ENCODE data around the gene SAMD1.

GRCh38 chr19:14086098-14086497, 4.5 kb downstream of the SAMD1 start:
- TF ChIP-seq EZH2phosphoT487 (IDR thresholded peaks at IDR 0.05; ENCODE audit: unreplicated experiment) (no peak), ETS1 (IDR thresholded peaks at IDR 0.05) (no peak), CTCF (conservative IDR thresholded peaks at IDR 0.05; ENCODE audit: low read depth in 2 of 2) (no peak), CREB1 (CRISPR knock-in tag; IDR thresholded peaks at IDR 0.05; ENCODE audit: low read depth) (no peak), POLR2AphosphoS5 (IDR thresholded peaks at IDR 0.05; ENCODE audit: low read depth) (no peak), EZH2 (IDR thresholded peaks at IDR 0.05; ENCODE audit: low read depth, unreplicated experiment) (no peak), REST (IDR thresholded peaks at IDR 0.05; ENCODE audit: unreplicated experiment) (no peak), JUNB (IDR thresholded peaks at IDR 0.05; ENCODE audit: unreplicated experiment) (no peak), ZNF114 (CRISPR knock-in tag; IDR thresholded peaks at IDR 0.05) (no peak), ZNF331 (CRISPR knock-in tag; IDR thresholded peaks at IDR 0.05; ENCODE audit: low read depth) (no peak), NANOG (IDR thresholded peaks at IDR 0.05; ENCODE audit: borderline replicate concordance) (no peak), STAT1 (IDR thresholded peaks at IDR 0.05; ENCODE audit: unreplicated experiment) (no peak), ZNF462 (CRISPR knock-in tag; IDR thresholded peaks at IDR 0.05) (no peak)
